LNCAP (cell line): ENCODE measurements around the gene BICD2.

Experiments
- CTCF ChIP-seq: fragments of 450-650 bp; IDR thresholded peaks from 2 replicates; pipeline ENCODE4 v1.5.1; 2017; ENCODE audit warnings: mild to moderate bottlenecking

The BICD2 gene

GRCh38 chr9:92740446-92740961 is 24.1 kb downstream of the BICD2 start:
- no peak for TF ChIP-seq CTCF

GRCh38 chr9:92740009-92740408 is 24.6 kb downstream of the BICD2 start:
- no peak for TF ChIP-seq CTCF

GRCh38 chr9:92739346-92739970 is 25.2 kb downstream of the BICD2 start:
- no peak for TF ChIP-seq CTCF

GRCh38 chr9:92738661-92739081 is 26.0 kb downstream of the BICD2 start:
- no peak for TF ChIP-seq CTCF

- TF ChIP-seq CTCF = no peak
Observed at GRCh38 chr9:92737611-92738299, 26.9 kb downstream of the BICD2 start.

GRCh38 chr9:92737216-92737606 is 27.4 kb downstream of the BICD2 start:
- no peak for TF ChIP-seq CTCF

GRCh38 chr9:92736563-92737215 is 27.9 kb downstream of the BICD2 start:
- TF ChIP-seq CTCF = no peak
